ENCODE data around the gene DHRS1.

The DHRS1 gene

GRCh38 chr14:24317141-24317928 lies 17.8 kb upstream of the DHRS1 start:
- no peak overlapping the region for H3K27ac ChIP-seq (ENCODE audit: low read length)
- no peaks in the 10 kb centered on the region for H3K9me3 ChIP-seq (ENCODE audit: insufficient read depth, low read length, severe bottlenecking)
- no peak for ATAC-seq (ENCODE audit: insufficient read depth, low read depth)
- TF ChIP-seq EZH2 (IDR thresholded peaks at IDR 0.05; ENCODE audit: borderline replicate concordance, low read depth, low read length, severe bottlenecking) (no peak), CTCF (IDR thresholded peaks at IDR 0.05; ENCODE audit: borderline replicate concordance, extremely low read depth, low read length, poor library complexity, severe bottlenecking) (no peak)
- H3K4me3 ChIP-seq (ENCODE audit: low read depth in 1 of 2, low read length in 2 of 2) = no peak overlapping the region
- no peak for DNase-seq
- H3K4me1 ChIP-seq (ENCODE audit: insufficient read depth, low read length) = no peaks in the 10 kb centered on the region
- no peaks in the 10 kb centered on the region for H3K36me3 ChIP-seq (ENCODE audit: insufficient read depth, low read length)
- H4K20me1 ChIP-seq (ENCODE audit: insufficient read depth, low read length) = no peaks in the 10 kb centered on the region
- H3K79me2 ChIP-seq (ENCODE audit: insufficient read depth, low read length) = no peaks in the 10 kb centered on the region
- H3K27me3 ChIP-seq (ENCODE audit: insufficient read depth, low read length, poor library complexity) = no peaks in the 10 kb centered on the region
- no peak overlapping the region for H2AFZ ChIP-seq (ENCODE audit: low read depth, low read length)
- no peak overlapping the region for H3K4me2 ChIP-seq (ENCODE audit: insufficient read depth, low read length)
- no peak overlapping the region for H3K9ac ChIP-seq (ENCODE audit: low read depth, low read length)

GRCh38 chr14:24316597-24316950 lies 17.0 kb upstream of the DHRS1 start:
- no peak overlapping the region for H3K27ac ChIP-seq (ENCODE audit: low read length)
- no peak for DNase-seq
- H3K4me2 ChIP-seq (ENCODE audit: insufficient read depth, low read length) = no peak overlapping the region
- no peak overlapping the region for H2AFZ ChIP-seq (ENCODE audit: low read depth, low read length)
- no peak overlapping the region for H3K4me3 ChIP-seq (ENCODE audit: low read depth in 1 of 2, low read length in 2 of 2)
- H3K9me3 ChIP-seq (ENCODE audit: insufficient read depth, low read length, severe bottlenecking) = no peaks in the 10 kb centered on the region
- H3K27me3 ChIP-seq (ENCODE audit: insufficient read depth, low read length, poor library complexity) = no peaks in the 10 kb centered on the region
- no peaks in the 10 kb centered on the region for H4K20me1 ChIP-seq (ENCODE audit: insufficient read depth, low read length)
- no peaks in the 10 kb centered on the region for H3K4me1 ChIP-seq (ENCODE audit: insufficient read depth, low read length)
- no peak for ATAC-seq (ENCODE audit: insufficient read depth, low read depth)
- TF ChIP-seq CTCF (IDR thresholded peaks at IDR 0.05; ENCODE audit: borderline replicate concordance, extremely low read depth, low read length, poor library complexity, severe bottlenecking) (no peak), EZH2 (IDR thresholded peaks at IDR 0.05; ENCODE audit: borderline replicate concordance, low read depth, low read length, severe bottlenecking) (no peak)
- H3K36me3 ChIP-seq (ENCODE audit: insufficient read depth, low read length) = no peaks in the 10 kb centered on the region
- no peaks in the 10 kb centered on the region for H3K79me2 ChIP-seq (ENCODE audit: insufficient read depth, low read length)
- H3K9ac ChIP-seq (ENCODE audit: low read depth, low read length) = no peak overlapping the region

- Histone ChIP-seq H3K4me2 (ENCODE audit: insufficient read depth, low read length) (no peak overlapping the region), H3K4me3 (ENCODE audit: low read depth in 1 of 2, low read length in 2 of 2) (no peak overlapping the region), H3K9me3 (ENCODE audit: insufficient read depth, low read length, severe bottlenecking) (no peaks in the 10 kb centered on the region), H3K9ac (ENCODE audit: low read depth, low read length) (no peak overlapping the region), H3K4me1 (ENCODE audit: insufficient read depth, low read length) (no peaks in the 10 kb centered on the region), H4K20me1 (ENCODE audit: insufficient read depth, low read length) (no peaks in the 10 kb centered on the region), H3K79me2 (ENCODE audit: insufficient read depth, low read length) (no peaks in the 10 kb centered on the region), H2AFZ (ENCODE audit: low read depth, low read length) (no peak overlapping the region), H3K27me3 (ENCODE audit: insufficient read depth, low read length, poor library complexity) (no peaks in the 10 kb centered on the region), H3K27ac (ENCODE audit: low read length) (no peak overlapping the region), H3K36me3 (ENCODE audit: insufficient read depth, low read length) (no peaks in the 10 kb centered on the region; the same call in 1 of the 2 replicates)
- DNase-seq (no peak), ATAC-seq (ENCODE audit: insufficient read depth, low read depth) (no peak)
- no peak for TF ChIP-seq CTCF (IDR thresholded peaks at IDR 0.05; ENCODE audit: borderline replicate concordance, extremely low read depth, low read length, poor library complexity, severe bottlenecking)
- no peak for TF ChIP-seq EZH2 (IDR thresholded peaks at IDR 0.05; ENCODE audit: borderline replicate concordance, low read depth, low read length, severe bottlenecking)
Measured at GRCh38 chr14:24315807-24316596, 16.4 kb upstream of the DHRS1 start.
